Fibroblast of villous mesenchyme (primary cell): Measurements from ENCODE around the gene ZBTB20. TPM values are rescaled to one million over a fixed set of nuclear protein-coding genes. Genes with fewer than 3 reads are reported as not detected.

Experiments
- DNase-seq: peaks from one replicate; pipeline ENCODE4 v3.0.0-alpha.2; 2010; ENCODE audit warnings: low read depth
- H3K4me3 ChIP-seq: 2 replicates; pipeline ENCODE4 v1.5.1; 2011; ENCODE audit warnings: low read depth, mild to moderate bottlenecking, low read length
- CTCF ChIP-seq: IDR thresholded peaks from 2 replicates; pipeline ENCODE4 v1.5.1; 2012; ENCODE audit warnings: low read depth, mild to moderate bottlenecking, low read length; ENCODE audit not compliant: insufficient read depth
- total RNA-seq: library from RNA; depleted of rRNA; stranded (reverse); fragments of >200 nt; gene quantifications from 2 replicates; pipeline ENCODE4 v1.2.3, GENCODE V29; 2012

Gene ZBTB20
- total RNA-seq, 1 donor: 28.1 TPM

- DNase-seq: no peak
- no peak overlapping the region for H3K4me3 ChIP-seq
- no peak for TF ChIP-seq CTCF
Measured at GRCh38 chr3:114973536-114973935, 173.6 kb downstream of the ZBTB20 start.

- DNase-seq: no peak
- no peak for TF ChIP-seq CTCF
- no peak overlapping the region for H3K4me3 ChIP-seq
Measured at GRCh38 chr3:114967168-114967567, 179.9 kb downstream of the ZBTB20 start.

GRCh38 chr3:114962189-114962588, 184.9 kb downstream of the ZBTB20 start:
- no peak for DNase-seq
- no peak overlapping the region for H3K4me3 ChIP-seq
- TF ChIP-seq CTCF: no peak

GRCh38 chr3:114958930-114959329, 188.2 kb downstream of the ZBTB20 start:
- DNase-seq: no peak
- no peak for TF ChIP-seq CTCF
- no peak overlapping the region for H3K4me3 ChIP-seq

GRCh38 chr3:114953800-114954199, 193.3 kb downstream of the ZBTB20 start:
- DNase-seq: no peak
- no peak overlapping the region for H3K4me3 ChIP-seq
- no peak for TF ChIP-seq CTCF

- H3K4me3 ChIP-seq: no peak overlapping the region
- no peak for DNase-seq
- no peak for TF ChIP-seq CTCF
Measured at GRCh38 chr3:114953215-114953799, 193.8 kb downstream of the ZBTB20 start.

GRCh38 chr3:114942773-114943172, 204.3 kb downstream of the ZBTB20 start:
- TF ChIP-seq CTCF: no peak
- no peak for DNase-seq
- no peak overlapping the region for H3K4me3 ChIP-seq
